ENCODE data around the gene FOXC2.

Gene FOXC2

GRCh38 chr16:86533076-86533475, 33.6 kb upstream of the FOXC2 start:
- DNase-seq (ENCODE audit: extremely low read depth, low read depth): no peak
- no peak for TF ChIP-seq CTCF (IDR thresholded peaks at IDR 0.05; ENCODE audit: low read depth, low read length)

- DNase-seq (ENCODE audit: extremely low read depth, low read depth): no peak
- no peak for TF ChIP-seq CTCF (IDR thresholded peaks at IDR 0.05; ENCODE audit: low read depth, low read length)
These were observed 32.8 kb upstream of the FOXC2 start for GRCh38 chr16:86533767-86534351.

GRCh38 chr16:86534779-86535615, 31.6 kb upstream of the FOXC2 start:
- no peak for TF ChIP-seq CTCF (IDR thresholded peaks at IDR 0.05; ENCODE audit: low read depth, low read length)
- DNase-seq (ENCODE audit: extremely low read depth, low read depth): no peak

- no peak for TF ChIP-seq CTCF (IDR thresholded peaks at IDR 0.05; ENCODE audit: low read depth, low read length)
- DNase-seq (ENCODE audit: extremely low read depth, low read depth): no peak
These were observed 30.0 kb upstream of the FOXC2 start for GRCh38 chr16:86536621-86537020.

GRCh38 chr16:86537486-86537885, 29.1 kb upstream of the FOXC2 start:
- no peak for DNase-seq (ENCODE audit: extremely low read depth, low read depth)
- no peak for TF ChIP-seq CTCF (IDR thresholded peaks at IDR 0.05; ENCODE audit: low read depth, low read length)

GRCh38 chr16:86538196-86538780, 28.3 kb upstream of the FOXC2 start:
- no peak for TF ChIP-seq CTCF (IDR thresholded peaks at IDR 0.05; ENCODE audit: low read depth, low read length)
- no peak for DNase-seq (ENCODE audit: extremely low read depth, low read depth)

GRCh38 chr16:86540894-86541293, 25.7 kb upstream of the FOXC2 start:
- no peak for TF ChIP-seq CTCF (IDR thresholded peaks at IDR 0.05; ENCODE audit: low read depth, low read length)
- DNase-seq (ENCODE audit: extremely low read depth, low read depth): no peak

Data from AG09319 (cell line).